HCT116 (cell line): ENCODE measurements around the gene MAP3K4. TPM values are rescaled to one million over a fixed set of nuclear protein-coding genes. Genes with fewer than 3 reads are reported as not detected.

Source experiments
- ATAC-seq: fragments of 200-7000 bp; cut with Tn5 transposase; 2 replicates; pipeline ENCODE4 v1.9.1; 2020; ENCODE audit warnings: mild to moderate bottlenecking, moderate library complexity
- BruUV-seq: library from RNA; stranded (reverse); fragments of 400-500 nt; replicated peaks from 2 replicates; lab custom pipeline; 2021; lab: Mats Ljungman, UMichigan
- CTCF ChIA-PET: fragments of 300-600 bp; sonication (Branson Sonifier 250); formaldehyde crosslinking; loops from one replicate; lab custom pipeline; 2021; ENCODE audit warnings: antibody characterized with exemption; lab: Charles Lee
- POLR2A ChIA-PET: fragments of 300-600, 350-600 bp; sonication (Branson Sonifier 250); formaldehyde crosslinking; loops from one replicate; lab custom pipeline; 2021; ENCODE audit warnings: antibody characterized with exemption; lab: Charles Lee
- RAD21 ChIA-PET, 2 experiments: fragments of 300-600 bp; sonication (Branson Sonifier 250); formaldehyde crosslinking; loops; one replicate each; lab custom pipeline; 2023; ENCODE audit warnings: low total read pairs in 2 of 2; ENCODE audit not compliant: uncharacterized antibody in 2 of 2, unreplicated experiment in 2 of 2, low non-redundant PET in 1 of 2; lab: Charles Lee
- DNase-seq: peaks from one replicate; pipeline ENCODE4 v3.0.0-alpha.2; 2010; ENCODE audit warnings: low read depth, low spot score
- H2AFZ ChIP-seq: fragments of 200-600 bp; shearing (Covaris generic), sonication (generic); 2 replicates; pipeline ENCODE4 v1.6.1; 2017; ENCODE audit warnings: low read depth, mixed run types, mixed read lengths, antibody characterized with exemption, low read length; ENCODE audit not compliant: poor library complexity, severe bottlenecking
- H3K27ac ChIP-seq: 2 replicates; pipeline ENCODE4 v1.5.1; 2012; ENCODE audit warnings: low read depth, low read length
- H3K27me3 ChIP-seq: fragments of 200-600 bp; sonication (generic); 2 replicates; pipeline ENCODE4 v1.6.1; 2016; ENCODE audit warnings: mixed run types, low read length, mixed read lengths; ENCODE audit not compliant: insufficient read depth
- H3K36me3 ChIP-seq, 2 experiments: fragments of 200-500 bp in 1 of 2; fragments of 200-600 bp in 1 of 2; sonication (Bioruptor generic) in 1 of 2; sonication (generic) in 1 of 2; 2 replicates each; pipeline versions ENCODE4 v1.5.1 to v1.6.1; 2014 to 2016; ENCODE audit warnings: low read length in 2 of 2, inconsistent platforms in 1 of 2, mixed read lengths in 1 of 2, mixed run types in 1 of 2; ENCODE audit not compliant: insufficient read depth in 2 of 2, control insufficient read depth in 1 of 2
- H3K4me1 ChIP-seq, 2 experiments: fragments of 200-600 bp in 1 of 2; sonication (generic) in 1 of 2; 2 replicates each; pipeline versions ENCODE4 v1.5.1 to v1.6.1; 2012 to 2017; ENCODE audit warnings: low read length in 2 of 2, inconsistent platforms in 1 of 2, mild to moderate bottlenecking in 1 of 2, mixed read lengths in 1 of 2, mixed run types in 1 of 2, moderate library complexity in 1 of 2; ENCODE audit not compliant: insufficient read depth in 2 of 2, control insufficient read depth in 1 of 2
- H3K4me2 ChIP-seq: fragments of 200-600 bp; sonication (generic); 2 replicates; pipeline ENCODE4 v1.6.1; 2017; ENCODE audit warnings: mixed run types, low read length, mixed read lengths
- H3K4me3 ChIP-seq, 2 experiments: fragments of 200-600 bp in 1 of 2; sonication (generic) in 1 of 2; replicated peaks in 1 of 2; 2 replicates each; pipeline ENCODE4 v1.5.1; 2011 to 2016; ENCODE audit warnings: low read length in 2 of 2, control low read depth in 1 of 2, low read depth in 1 of 2, mild to moderate bottlenecking in 1 of 2, mixed read lengths in 1 of 2, mixed run types in 1 of 2
- H3K79me2 ChIP-seq: fragments of 200-600 bp; sonication (generic); 2 replicates; pipeline ENCODE4 v1.6.1; 2017; ENCODE audit warnings: mild to moderate bottlenecking, mixed run types, low read length, moderate library complexity, mixed read lengths; ENCODE audit not compliant: insufficient read depth
- H3K9ac ChIP-seq: fragments of 200-600 bp; sonication (generic); 2 replicates; pipeline ENCODE4 v1.6.1; 2016; ENCODE audit warnings: low read length, mixed read lengths
- H3K9me2 ChIP-seq: fragments of 200-600 bp; sonication (generic), shearing (Covaris generic); 2 replicates; pipeline ENCODE4 v1.6.1; 2017; ENCODE audit warnings: mixed run types, mild to moderate bottlenecking, moderate library complexity; ENCODE audit not compliant: insufficient read depth
- H3K9me3 ChIP-seq, 2 experiments: fragments of 200-500 bp in 1 of 2; fragments of 200-600 bp in 1 of 2; sonication (Bioruptor generic) in 1 of 2; sonication (generic) in 1 of 2; 2 replicates each; pipeline ENCODE4 v1.6.1; 2014 to 2017; ENCODE audit warnings: low read length in 2 of 2, mixed read lengths in 2 of 2, inconsistent platforms in 1 of 2, low read depth in 1 of 2, mild to moderate bottlenecking in 1 of 2, mixed run types in 1 of 2, moderate library complexity in 1 of 2; ENCODE audit not compliant: control insufficient read depth in 1 of 2, insufficient read depth in 1 of 2
- H4K20me1 ChIP-seq: fragments of 200-600 bp; sonication (generic), shearing (Covaris generic); 2 replicates; pipeline ENCODE4 v1.6.1; 2017; ENCODE audit warnings: mixed run types, mild to moderate bottlenecking, moderate library complexity; ENCODE audit not compliant: insufficient read depth
- CEBPB ChIP-seq: IDR thresholded peaks from 2 replicates; pipeline ENCODE4 v1.6.1; 2012; ENCODE audit warnings: low read depth
- CTCF ChIP-seq, 3 experiments: fragments of 200-600 bp in 1 of 3; sonication (generic) in 1 of 3; IDR thresholded peaks in 2 of 3; conservative IDR thresholded peaks in 1 of 3; 2 replicates each; pipeline ENCODE4 v1.5.1; 2012 to 2017; ENCODE audit warnings: low read depth in 2 of 3, low read length in 2 of 3, antibody characterized with exemption in 1 of 3, borderline replicate concordance in 1 of 3, control low read depth in 1 of 3, mild to moderate bottlenecking in 1 of 3, mixed read lengths in 1 of 3, mixed run types in 1 of 3, moderate library complexity in 1 of 3; ENCODE audit not compliant: insufficient read depth in 1 of 3
- ELF1 ChIP-seq: IDR thresholded peaks from 2 replicates; pipeline ENCODE4 v1.6.1; 2012; ENCODE audit warnings: low read depth, borderline replicate concordance
- JUND ChIP-seq: IDR thresholded peaks from 2 replicates; pipeline ENCODE4 v1.6.1; 2012
- RAD21 ChIP-seq: IDR thresholded peaks from 2 replicates; pipeline ENCODE4 v1.6.1; 2012; ENCODE audit warnings: low read depth, mild to moderate bottlenecking
- SIN3A ChIP-seq: IDR thresholded peaks from 2 replicates; pipeline ENCODE4 v1.6.1; 2012; ENCODE audit warnings: low read depth
- SP1 ChIP-seq: IDR thresholded peaks from 2 replicates; pipeline ENCODE4 v1.6.1; 2012; ENCODE audit warnings: low read depth
- TCF7L2 ChIP-seq: IDR thresholded peaks from 2 replicates; pipeline ENCODE4 v1.7.0; 2011; ENCODE audit warnings: borderline replicate concordance, inconsistent platforms; ENCODE audit not compliant: insufficient read depth, insufficient read length; ENCODE audit errors: extremely low read depth
- YY1 ChIP-seq: IDR thresholded peaks from 2 replicates; pipeline ENCODE4 v1.6.1; 2011; ENCODE audit warnings: low read length, low read depth, moderate library complexity, mild to moderate bottlenecking; ENCODE audit not compliant: insufficient replicate concordance; ENCODE audit errors: extremely low read depth
- ZNF274 ChIP-seq: fragments of 200-500 bp; sonication (Bioruptor generic); IDR thresholded peaks from 2 replicates; pipeline ENCODE4 v1.6.1; 2014; ENCODE audit warnings: mild to moderate bottlenecking, low read depth, low read length, inconsistent platforms
- intact Hi-C: fragments of 100-400 bp; cut with micrococcal nuclease; formaldehyde crosslinking; loops from 2 replicates; pipeline ENCODE4 v1.10.0; 2022
- total RNA-seq: library from RNA; stranded (reverse); gene quantifications from one replicate; pipeline ENCODE4 v1.2.1, GENCODE V29; 2021; ENCODE audit not compliant: unreplicated experiment
- TF ChIP-seq, protein P1 (sequence below): IDR thresholded peaks from 2 replicates; pipeline ENCODE4 v1.6.1; 2011; ENCODE audit warnings: mild to moderate bottlenecking, low read length, moderate library complexity; ENCODE audit not compliant: insufficient replicate concordance; ENCODE audit errors: extremely low read depth

Gene MAP3K4
- total RNA-seq, 1 experiment from 2014 or later, result 46.5 TPM

DNA sequence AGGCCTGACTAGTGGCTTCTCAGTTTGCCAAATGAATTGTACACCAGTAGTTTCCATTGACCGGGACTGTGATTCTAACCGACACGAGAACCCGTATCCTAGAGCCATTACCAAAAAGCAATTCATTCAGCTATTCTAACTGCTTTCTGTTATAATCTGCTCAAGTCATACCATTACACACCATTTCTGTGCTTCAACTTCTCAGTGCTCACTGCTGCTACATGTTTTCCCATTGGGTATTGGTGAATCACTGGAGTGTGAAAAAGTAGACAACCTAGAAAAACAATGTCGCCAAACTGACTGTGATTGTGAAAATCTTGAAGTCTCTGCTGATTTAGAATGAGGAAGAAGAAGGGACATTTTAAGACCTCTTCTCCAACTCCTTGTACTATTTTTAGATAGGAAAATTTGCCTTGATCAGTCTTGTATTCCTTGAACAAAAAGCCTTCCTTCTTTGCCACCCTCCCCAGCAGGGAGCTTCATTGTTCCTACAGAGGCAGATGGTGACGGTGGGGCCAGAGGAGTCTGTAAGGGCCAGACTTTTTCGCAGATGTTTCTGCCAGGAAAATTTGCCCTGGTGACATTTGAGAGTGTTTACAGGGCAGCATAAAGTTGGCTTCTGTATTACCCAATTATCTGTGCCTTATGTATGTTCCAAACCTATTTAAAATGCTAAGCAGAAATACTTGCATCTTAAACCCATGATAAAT is 31.7 kb upstream of the MAP3K4 start:
- Histone ChIP-seq H3K4me1 (no peaks in the 10 kb centered on the region), H3K27ac (no peak overlapping the region), H3K9ac (no peak overlapping the region), H3K36me3 (no peaks in the 10 kb centered on the region), H3K79me2 (no peaks in the 10 kb centered on the region), H3K4me2 (no peak overlapping the region), H4K20me1 (no peaks in the 10 kb centered on the region), H2AFZ (no peak overlapping the region), H3K9me3 (no peaks in the 10 kb centered on the region), H3K9me2 (no peaks in the 10 kb centered on the region), H3K27me3 (no peaks in the 10 kb centered on the region), H3K4me3 (no peak overlapping the region)
- POLR2A ChIA-PET, result no interaction called here
- DNase-seq, result no peak
- intact Hi-C loops, result no loop called here
- no peak for TF ChIP-seq RAD21
- no peak for TF ChIP-seq TCF7L2
- TF ChIP-seq CEBPB, result no peak
- TF ChIP-seq, protein P1, sequence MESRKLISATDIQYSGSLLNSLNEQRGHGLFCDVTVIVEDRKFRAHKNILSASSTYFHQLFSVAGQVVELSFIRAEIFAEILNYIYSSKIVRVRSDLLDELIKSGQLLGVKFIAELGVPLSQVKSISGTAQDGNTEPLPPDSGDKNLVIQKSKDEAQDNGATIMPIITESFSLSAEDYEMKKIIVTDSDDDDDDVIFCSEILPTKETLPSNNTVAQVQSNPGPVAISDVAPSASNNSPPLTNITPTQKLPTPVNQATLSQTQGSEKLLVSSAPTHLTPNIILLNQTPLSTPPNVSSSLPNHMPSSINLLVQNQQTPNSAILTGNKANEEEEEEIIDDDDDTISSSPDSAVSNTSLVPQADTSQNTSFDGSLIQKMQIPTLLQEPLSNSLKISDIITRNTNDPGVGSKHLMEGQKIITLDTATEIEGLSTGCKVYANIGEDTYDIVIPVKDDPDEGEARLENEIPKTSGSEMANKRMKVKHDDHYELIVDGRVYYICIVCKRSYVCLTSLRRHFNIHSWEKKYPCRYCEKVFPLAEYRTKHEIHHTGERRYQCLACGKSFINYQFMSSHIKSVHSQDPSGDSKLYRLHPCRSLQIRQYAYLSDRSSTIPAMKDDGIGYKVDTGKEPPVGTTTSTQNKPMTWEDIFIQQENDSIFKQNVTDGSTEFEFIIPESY, result no peak
- no peak for TF ChIP-seq JUND
- TF ChIP-seq YY1, result no peak
- no peak for TF ChIP-seq SIN3A
- TF ChIP-seq CTCF (IDR thresholded peaks at IDR 0.05 in 2 of 3, conservative IDR thresholded peaks at IDR 0.05 in 1 of 3; ENCODE audit: borderline replicate concordance in 1 of 3, insufficient read depth in 1 of 3, low read depth in 2 of 3, low read length in 2 of 3), result no peak
- TF ChIP-seq ELF1, result no peak
- TF ChIP-seq ZNF274, result no peak
- TF ChIP-seq SP1, result no peak
- CTCF ChIA-PET, result no interaction called here
- RAD21 ChIA-PET, result no interaction called here
- ATAC-seq, result no peak
- no TSS peak for BruUV-seq
